ENCODE results near the gene COL11A2. TPM values are rescaled to one million over a fixed set of nuclear protein-coding genes. Genes with fewer than 3 reads are reported as not detected.

The COL11A2 gene
- total and polyA plus RNA-seq, 2 of the 13 experiments (the other 11 are each of a cell fraction or from before 2014, with no cell fraction given): 0.55 TPM

- TF ChIP-seq ZNF512 (CRISPR knock-in tag; IDR thresholded peaks at IDR 0.05) (no peak), ZFP1 (CRISPR knock-in tag; IDR thresholded peaks at IDR 0.05) (peak; percentile 96), ZNF713 (CRISPR knock-in tag; IDR thresholded peaks at IDR 0.05) (no peak), MTA1 (CRISPR knock-in tag; IDR thresholded peaks at IDR 0.05; ENCODE audit: borderline replicate concordance) (peak; percentile 82), SMARCE1 (IDR thresholded peaks at IDR 0.05; ENCODE audit: borderline replicate concordance) (no peak), ZNF557 (CRISPR knock-in tag; IDR thresholded peaks at IDR 0.05) (no peak), KIAA2018 (CRISPR knock-in tag; IDR thresholded peaks at IDR 0.05; ENCODE audit: borderline replicate concordance) (no peak), SP140L (CRISPR knock-in tag; IDR thresholded peaks at IDR 0.05; ENCODE audit: borderline replicate concordance) (no peak), GATAD1 (CRISPR knock-in tag; IDR thresholded peaks at IDR 0.05) (peak; percentile 81), SMAD3 (CRISPR knock-in tag; IDR thresholded peaks at IDR 0.05) (peak; percentile 98), ZBTB14 (CRISPR knock-in tag; IDR thresholded peaks at IDR 0.05) (no peak), U2AF2 (IDR thresholded peaks at IDR 0.05; ENCODE audit: low read depth, low read length) (no peak), REL (CRISPR knock-in tag; conservative IDR thresholded peaks at IDR 0.05) (no peak; the same call in 1 of the 2 replicates), ZNF296 (CRISPR knock-in tag; conservative IDR thresholded peaks at IDR 0.05) (no peak), PHF5A (CRISPR knock-in tag; IDR thresholded peaks at IDR 0.05; ENCODE audit: low read depth, unreplicated experiment) (peak; percentile 75), MAZ (IDR thresholded peaks at IDR 0.05; ENCODE audit: borderline replicate concordance, low read depth, low read length) (peak; percentile 93), MAZ (CRISPR knock-in tag; IDR thresholded peaks at IDR 0.05; ENCODE audit: low read depth) (peak; percentile 91)
- TF ChIP-seq, protein P1, sequence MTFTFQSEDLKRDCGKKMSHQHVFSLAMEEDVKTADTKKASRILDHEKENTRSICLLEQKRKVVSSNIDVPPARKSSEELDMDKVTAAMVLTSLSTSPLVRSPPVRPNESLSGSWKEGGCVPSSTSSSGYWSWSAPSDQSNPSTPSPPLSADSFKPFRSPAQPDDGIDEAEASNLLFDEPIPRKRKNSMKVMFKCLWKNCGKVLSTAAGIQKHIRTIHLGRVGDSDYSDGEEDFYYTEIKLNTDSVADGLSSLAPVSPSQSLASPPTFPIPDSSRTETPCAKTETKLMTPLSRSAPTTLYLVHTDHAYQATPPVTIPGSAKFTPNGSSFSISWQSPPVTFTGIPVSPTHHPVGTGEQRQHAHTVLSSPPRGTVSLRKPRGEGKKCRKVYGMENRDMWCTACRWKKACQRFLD (CRISPR knock-in tag; IDR thresholded peaks at IDR 0.05; ENCODE audit: borderline replicate concordance): no peak
Measured at GRCh38 chr6:33198159-33198852, 6.0 kb upstream of the COL11A2 start (continued).
